Heart right ventricle (tissue), 16 donors: Measurements from ENCODE around the gene EXOSC1. TPM values are rescaled to one million over a fixed set of nuclear protein-coding genes. Genes with fewer than 3 reads are reported as not detected.

Source experiments
- ATAC-seq, 8 donors: fragments of 200-7000 bp; cut with Tn5 transposase; one replicate each; pipeline ENCODE4 v1.9.1; 2020; ENCODE audit warnings: mild to moderate bottlenecking in 8 of 8, moderate library complexity in 8 of 8, moderate number of reproducible peaks in 1 of 8
- DNase-seq, 2 donors: peaks; one replicate each; pipeline ENCODE4 v3.0.0-alpha.2; 2020
- H3K27ac ChIP-seq, 10 donors: fragments of 200-600 bp; sonication (generic) in 2 of 10; one replicate each; pipeline versions ENCODE4 v1.5.0 to v1.8.0; 2020 to 2022; ENCODE audit warnings: mild to moderate bottlenecking in 3 of 10
- H3K27me3 ChIP-seq, 7 donors: fragments of 200-600 bp; one replicate each; pipeline ENCODE4 v1.8.0; 2021 to 2022; ENCODE audit warnings: mild to moderate bottlenecking in 2 of 7
- H3K36me3 ChIP-seq, 9 donors: fragments of 200-600 bp; sonication (generic) in 1 of 9; one replicate each; pipeline versions ENCODE4 v1.5.0 to v1.8.0; 2020 to 2022; ENCODE audit warnings: mild to moderate bottlenecking in 2 of 9
- H3K4me1 ChIP-seq, 9 donors: fragments of 200-600 bp; sonication (generic) in 1 of 9; one replicate each; pipeline versions ENCODE4 v1.5.0 to v1.8.0; 2020 to 2022; ENCODE audit warnings: mild to moderate bottlenecking in 4 of 9
- H3K4me3 ChIP-seq, 10 donors: fragments of 200-600 bp; sonication (generic) in 2 of 10; one replicate each; pipeline versions ENCODE4 v1.5.0 to v1.8.0; 2020 to 2022; ENCODE audit warnings: mild to moderate bottlenecking in 7 of 10, moderate library complexity in 2 of 10
- H3K9me3 ChIP-seq, 11 donors: fragments of 200-600 bp in 10 of 11; sonication (generic) in 2 of 11; one replicate each; pipeline versions ENCODE4 v1.5.0 to v1.8.0; 2013 to 2022; ENCODE audit warnings: mild to moderate bottlenecking in 2 of 11, control low read depth in 1 of 11, moderate library complexity in 1 of 11
- CTCF ChIP-seq, 9 donors: fragments of 200-600 bp; sonication (generic) in 2 of 9; IDR thresholded peaks; one replicate each; pipeline versions ENCODE4 v1.5.0 to v1.8.0; 2021 to 2022; ENCODE audit warnings: antibody characterized with exemption in 9 of 9, mild to moderate bottlenecking in 5 of 9, moderate library complexity in 1 of 9
- WGBS, 2 donors: extraction: QIAGEN DNeasy Blood & Tissue Kit; methylation state at CpG; one replicate each; pipeline ENCODE4 v1.1.7; 2013; ENCODE audit warnings: inconsistent platforms in 1 of 2; 5-methylcytosine and 5-hydroxymethylcytosine counted together
- intact Hi-C, 10 donors: fragments of 100-400 bp; cut with DNase I; formaldehyde crosslinking; loops; one replicate each; pipeline versions ENCODE4 v1.11.1 to v1.14.2; 2022
- polyA plus RNA-seq, 2 donors: library from polyadenylated mRNA; stranded (reverse); fragments of 200-250 nt; gene quantifications; one replicate each; pipeline ENCODE4 v1.2.3, GENCODE V29; 2013
- total RNA-seq, 10 donors: library from RNA; stranded (reverse); fragmentation: NEBNext Ultra II Directional in 3 of 10; extraction: Animal tissue kit (Norgen Biotek cat#: 25700) in 3 of 10; gene quantifications; one replicate each; pipeline versions ENCODE4 v1.2.1 to v1.2.4, GENCODE V29; 2021 to 2023
- donor health status: Arrhythmogenic right ventricular cardiomyopathy.
- donor health status: ischemic (EF 13 %, LVEDD 7.1; RV severe dilation, severe dysfunction).
- donor health status: healthy with polysubstance abuse.
- donor health status: DM: no; HTN: yes; CAD: no.
- donor health status: DM: no; HTN: no; CAD: no.
- donor health status: ischemic (EF 25% LVEDD 6.9; RV normal size, moderate dysfunction).
- donor health status: ischemic (EF 25% LVEDD 5.7; RV mildly dilated, moderate dysfunction).
- donor health status: healthy.
- donor health status: DM: yes; HTN: yes; CAD: no.
- donor health status: Ischemic cardiomyopathy.
- donor health status: ischemic (EF 35%, LVEDD 5.7; RV mildly dilated, moderate dysfunction).
- donor health status: nonischemic (EF 11% LVEDD 7.7; RV severe dilation, severe dysfunction).
- donor health status: DM: yes; HTN: yes; CAD: no.
- donor health status: PGD.
- donor health status: ischemic (EF 29% LVEDD 5.4; RV normal size, mild dysfunction).
- donor health status: nonischemic (EF 23%, LVEDD 6.1; RV moderate dilation, normal function).

The EXOSC1 gene
- total and polyA plus RNA-seq, 12 donors: 11.7 to 31.3 (median 15.8) TPM

GRCh38 chr10:97444212-97444611 is 1.6 kb downstream of the EXOSC1 start:
- DNase-seq: no peak
- no peak overlapping the region for H3K27ac ChIP-seq
- TF ChIP-seq CTCF (IDR thresholded peaks at IDR 0.05): no peak
- H3K4me1 ChIP-seq: peaks cover 12 to 38% (median 35%) of the 10 kb centered on the region in 9 donors
- H3K27me3 ChIP-seq: no peaks in the 10 kb centered on the region
- intact Hi-C loops: loop anchor here in 1 of 10 donors (2.0 kb wide), 1 partner anchor 55 kb away; the partner anchor contains the start of genes MMS19 and UBTD1
- no peak for ATAC-seq
- no peak overlapping the region for H3K4me3 ChIP-seq
- 80 to 83% methylated on average over 1 of the region's 1 CpG for WGBS, 2 donors
- peaks cover 0 to 50% (median 17%) of the 10 kb centered on the region in 9 donors for H3K36me3 ChIP-seq
- H3K9me3 ChIP-seq: no peaks in the 10 kb centered on the region

GRCh38 chr10:97442277-97442676 is 3.5 kb downstream of the EXOSC1 start:
- 100% methylated on average over 1 of the region's 1 CpG for WGBS, 2 donors
- Histone ChIP-seq H3K27ac (no peak overlapping the region), H3K27me3 (no peaks in the 10 kb centered on the region), H3K36me3 (peaks cover 0 to 69% (median 24%) of the 10 kb centered on the region in 9 donors), H3K4me1 (peaks cover 2 to 24% (median 20%) of the 10 kb centered on the region in 9 donors), H3K4me3 (no peak overlapping the region), H3K9me3 (no peaks in the 10 kb centered on the region)
- no peak for TF ChIP-seq CTCF (IDR thresholded peaks at IDR 0.05)
- ATAC-seq (no peak), DNase-seq (no peak)
- intact Hi-C loops: no loop called here

GRCh38 chr10:97435211-97435610 is 10.6 kb downstream of the EXOSC1 start:
- no peaks in the 10 kb centered on the region for H3K9me3 ChIP-seq
- no peaks in the 10 kb centered on the region for H3K27me3 ChIP-seq
- intact Hi-C loops: no loop called here
- H3K4me1 ChIP-seq: no peaks in the 10 kb centered on the region
- 95 to 97% methylated on average over 6 of the region's 6 CpGs for WGBS, 2 donors
- TF ChIP-seq CTCF (IDR thresholded peaks at IDR 0.05): no peak
- ATAC-seq: no peak
- H3K36me3 ChIP-seq: peaks cover 0 to 93% (median 62%) of the 10 kb centered on the region in 9 donors
- no peak overlapping the region for H3K4me3 ChIP-seq
- DNase-seq: no peak
- no peak overlapping the region for H3K27ac ChIP-seq

- intact Hi-C loops: no loop called here
- WGBS, 2 donors: 89 to 97% methylated on average over 1 of the region's 1 CpG
- Histone ChIP-seq H3K36me3 (peaks cover 0 to 93% (median 62%) of the 10 kb centered on the region in 9 donors), H3K27ac (no peak overlapping the region), H3K4me1 (peaks cover 0 to 6% (median 0%) of the 10 kb centered on the region in 9 donors), H3K4me3 (no peak overlapping the region), H3K9me3 (no peaks in the 10 kb centered on the region), H3K27me3 (no peaks in the 10 kb centered on the region)
- ATAC-seq (no peak), DNase-seq (no peak)
- TF ChIP-seq CTCF (IDR thresholded peaks at IDR 0.05): no peak
Measured at GRCh38 chr10:97434557-97434956, 11.2 kb downstream of the EXOSC1 start.
